NCI-H748 treated with DMSO at 0.1 percent for 48 hours (cell line): ENCODE data around the gene C9orf85.
"Not testable (repeated sequence)": the region's sequence is repeated elsewhere in the genome, so short reads cannot be mapped to it uniquely, and the experiment has no call there.

ENCODE experiments used
- DNase-seq: peaks from one replicate; lab custom pipeline; 2025; lab: John Stamatoyannopoulos, UW

C9orf85 gene

DNA sequence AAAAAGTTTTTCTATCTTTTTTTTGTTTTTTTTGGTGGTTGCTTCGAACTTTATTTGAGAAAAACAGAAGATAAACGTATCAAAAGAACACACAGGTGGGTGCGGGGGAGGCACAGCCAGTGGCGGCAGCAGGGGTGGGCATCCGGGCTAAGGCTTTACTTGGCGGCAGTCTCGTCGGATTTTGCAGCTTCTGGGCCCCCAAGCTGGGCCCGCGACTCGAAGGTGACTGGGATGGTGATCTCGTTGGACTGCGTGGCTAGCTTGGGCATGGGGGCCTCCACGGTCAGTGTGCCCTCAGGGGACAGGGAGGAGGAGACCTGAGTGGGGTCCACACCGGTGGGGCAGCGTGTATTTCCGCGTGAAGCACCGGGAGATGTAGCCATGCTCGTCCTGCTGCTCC lies 96.3 kb downstream of the C9orf85 start:
- DNase-seq = not testable (repeated sequence)

DNA sequence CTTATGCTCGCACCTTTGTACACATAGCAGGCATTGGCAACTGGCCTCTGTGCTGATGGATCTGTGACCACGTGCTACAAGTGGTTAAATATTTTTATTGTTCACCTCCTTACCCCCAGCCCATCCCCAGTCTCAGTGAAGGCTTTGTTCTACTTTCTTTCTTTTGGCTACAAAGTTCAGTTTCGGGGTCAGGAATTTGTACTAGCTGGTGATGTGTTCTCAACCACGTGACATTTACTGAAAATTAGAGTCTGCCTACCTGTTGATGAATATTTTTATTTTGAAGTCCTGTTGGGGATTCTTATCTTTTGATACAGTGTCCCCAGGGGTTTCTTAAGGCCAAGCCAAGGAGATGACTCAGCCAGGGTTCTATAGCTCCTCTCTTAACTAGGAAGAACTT lies 101.2 kb downstream of the C9orf85 start:
- DNase-seq = no peak

DNA sequence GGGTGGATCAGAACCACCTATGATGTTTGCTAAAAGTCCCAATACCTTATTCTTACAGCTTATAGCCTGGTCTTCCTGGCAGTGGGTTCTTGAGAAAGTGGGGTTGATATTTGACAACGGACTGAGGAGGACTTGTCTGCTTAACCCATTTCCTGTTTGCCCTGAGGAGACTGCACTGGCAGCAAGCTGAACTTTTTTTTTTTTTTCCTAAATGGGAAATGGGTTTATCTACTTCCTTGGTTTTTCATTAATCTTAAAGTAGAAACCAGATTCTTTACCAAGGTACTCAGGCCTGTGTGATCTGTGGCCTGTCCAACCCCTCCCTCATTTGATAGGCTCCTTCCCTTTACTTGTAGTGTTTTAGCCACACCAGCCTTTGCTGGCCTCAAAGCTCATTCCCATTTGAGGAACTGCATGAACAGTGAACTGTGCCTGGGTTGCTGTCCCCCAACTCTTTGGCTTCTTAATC lies 101.9 kb downstream of the C9orf85 start:
- no peak for DNase-seq

DNA sequence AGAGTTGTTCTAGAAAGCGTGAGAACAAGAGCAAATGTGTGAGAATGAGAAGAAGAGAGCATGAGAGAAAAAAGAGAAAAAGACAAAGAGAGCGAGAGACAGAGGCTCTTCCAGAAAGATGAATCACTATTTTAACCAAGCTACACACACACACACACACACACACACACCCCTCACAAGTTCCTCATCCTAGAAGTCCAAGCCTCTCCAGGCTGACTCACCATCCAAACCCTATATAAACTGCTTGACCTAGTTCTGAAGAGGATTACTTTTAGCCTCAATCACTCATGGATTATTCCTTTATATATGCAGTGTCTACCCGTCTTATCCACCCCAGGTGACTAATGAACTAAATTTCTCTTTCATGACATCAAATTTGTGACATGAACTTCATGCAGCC lies 111.4 kb downstream of the C9orf85 start:
- no peak for DNase-seq
